ENCODE data around the gene SPOCD1. TPM values are rescaled to one million over a fixed set of nuclear protein-coding genes. Genes with fewer than 3 reads are reported as not detected.

SPOCD1 gene
- total and polyA plus RNA-seq, 8 donors = 0.06 to 0.69 (median 0.16) TPM; not detected in 4

DNA sequence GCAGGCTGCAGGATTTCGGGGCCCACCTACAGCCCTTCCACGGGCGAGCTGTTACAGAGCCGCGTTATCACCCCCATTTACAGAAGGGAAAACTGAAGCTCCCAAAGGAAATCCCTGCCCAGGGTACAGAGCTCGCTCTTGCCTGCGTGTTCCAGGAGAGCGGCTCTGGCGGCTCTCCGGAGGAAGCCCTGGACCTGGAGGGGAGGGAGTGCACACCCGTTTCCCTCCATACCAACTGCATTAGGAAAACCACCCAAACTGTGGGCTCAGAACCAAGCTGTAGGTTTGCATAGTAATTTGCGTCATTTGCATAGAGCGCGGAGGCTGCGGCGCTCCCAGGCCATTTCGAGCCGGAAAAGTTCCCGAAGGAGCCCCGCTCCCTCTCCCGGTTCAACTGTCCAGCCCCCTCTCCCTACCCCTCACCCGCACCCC is 27.0 kb downstream of the SPOCD1 start:
- Histone ChIP-seq H3K27me3 (no peaks in the 10 kb centered on the region), H3K4me1 (no peaks in the 10 kb centered on the region), H3K27ac (peak overlapping the region in 3 of 4 donors; percentile 39 to 78 (median 59)), H3K36me3 (no peaks in the 10 kb centered on the region), H3K4me3 (peak overlapping the region; percentile 32 to 60 (median 42)), H3K9me3 (no peaks in the 10 kb centered on the region)
- 0 to 1% methylated on average over 20 to 22 of the region's 22 CpGs for WGBS, 2 donors
- ATAC-seq (peak; percentile 46 to 55 (median 54)), FAIRE-seq (no peak), DNase-seq (no peak)
- intact Hi-C loops (cut with DNase I) = no loop called here
- TF ChIP-seq, protein P1, sequence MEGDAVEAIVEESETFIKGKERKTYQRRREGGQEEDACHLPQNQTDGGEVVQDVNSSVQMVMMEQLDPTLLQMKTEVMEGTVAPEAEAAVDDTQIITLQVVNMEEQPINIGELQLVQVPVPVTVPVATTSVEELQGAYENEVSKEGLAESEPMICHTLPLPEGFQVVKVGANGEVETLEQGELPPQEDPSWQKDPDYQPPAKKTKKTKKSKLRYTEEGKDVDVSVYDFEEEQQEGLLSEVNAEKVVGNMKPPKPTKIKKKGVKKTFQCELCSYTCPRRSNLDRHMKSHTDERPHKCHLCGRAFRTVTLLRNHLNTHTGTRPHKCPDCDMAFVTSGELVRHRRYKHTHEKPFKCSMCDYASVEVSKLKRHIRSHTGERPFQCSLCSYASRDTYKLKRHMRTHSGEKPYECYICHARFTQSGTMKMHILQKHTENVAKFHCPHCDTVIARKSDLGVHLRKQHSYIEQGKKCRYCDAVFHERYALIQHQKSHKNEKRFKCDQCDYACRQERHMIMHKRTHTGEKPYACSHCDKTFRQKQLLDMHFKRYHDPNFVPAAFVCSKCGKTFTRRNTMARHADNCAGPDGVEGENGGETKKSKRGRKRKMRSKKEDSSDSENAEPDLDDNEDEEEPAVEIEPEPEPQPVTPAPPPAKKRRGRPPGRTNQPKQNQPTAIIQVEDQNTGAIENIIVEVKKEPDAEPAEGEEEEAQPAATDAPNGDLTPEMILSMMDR (IDR thresholded peaks at IDR 0.05) = no peak

DNA sequence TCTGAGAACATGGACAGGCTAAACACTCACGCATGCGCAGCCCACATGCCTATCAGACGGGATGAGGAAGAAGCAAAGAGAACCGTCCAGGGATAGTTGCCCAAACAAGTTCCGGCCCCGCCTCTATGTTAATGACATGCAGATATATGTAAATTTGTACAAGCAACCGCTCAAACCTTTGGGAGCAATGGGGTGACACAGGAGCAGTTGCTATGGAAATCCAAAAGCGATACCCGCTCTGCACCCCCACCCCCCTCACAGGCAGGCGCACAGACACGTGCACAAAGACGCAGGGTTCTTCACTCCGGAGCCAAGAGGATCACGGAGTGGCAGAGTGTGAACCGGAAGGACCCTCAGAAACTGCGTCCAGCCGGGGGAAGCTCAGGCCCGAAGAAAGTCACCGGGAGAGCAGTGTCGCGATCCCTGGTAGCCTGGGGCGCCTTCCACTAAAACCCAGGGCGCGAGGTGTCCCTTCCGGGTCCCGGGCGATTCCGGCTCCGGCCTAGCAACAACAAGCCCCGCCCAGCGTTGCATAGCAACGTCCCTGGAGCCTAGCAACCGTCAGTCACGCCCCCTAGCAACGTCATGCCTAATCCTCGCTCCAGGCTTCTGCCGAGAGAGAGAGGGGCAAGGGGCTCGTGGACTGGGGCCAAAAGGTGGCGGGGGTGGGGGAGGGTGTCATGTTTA is 27.5 kb downstream of the SPOCD1 start:
- Histone ChIP-seq H3K36me3 (no peaks in the 10 kb centered on the region), H3K4me3 (peak overlapping the region; percentile 32 to 60 (median 42)), H3K9me3 (no peaks in the 10 kb centered on the region), H3K27me3 (no peaks in the 10 kb centered on the region), H3K27ac (peak overlapping the region; percentile 20 to 78 (median 56)), H3K4me1 (no peaks in the 10 kb centered on the region)
- DNase-seq (peak; percentile 89 to 97 (median 96)), ATAC-seq (peak; percentile 92 to 95 (median 93)), FAIRE-seq (no peak)
- 3 to 4% methylated on average over 37 to 39 of the region's 39 CpGs for WGBS, 2 donors
- intact Hi-C loops (cut with DNase I) = no loop called here
- TF ChIP-seq, protein P1 (IDR thresholded peaks at IDR 0.05) = no peak

DNA sequence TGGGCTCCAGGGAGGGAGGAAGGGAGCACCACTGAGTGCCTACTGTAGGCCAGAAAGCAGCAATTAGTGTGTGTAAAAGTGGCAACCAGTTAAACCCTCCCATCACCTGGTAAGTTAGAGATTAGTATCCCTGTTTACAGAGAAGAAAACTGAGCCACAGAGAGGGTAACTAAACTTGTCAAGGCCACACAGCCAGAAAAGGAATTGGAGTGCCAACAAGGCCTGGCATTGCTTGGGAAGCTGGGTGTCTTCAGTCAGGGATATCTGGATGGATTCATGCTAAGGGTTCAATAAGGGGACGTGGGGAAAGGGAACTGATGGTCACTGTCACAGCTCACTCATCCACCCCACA is 28.1 kb downstream of the SPOCD1 start:
- H3K4me1 ChIP-seq = no peaks in the 10 kb centered on the region
- H3K27ac ChIP-seq = peak overlapping the region in 1 of 4 donors; percentile 53
- no peaks in the 10 kb centered on the region for H3K36me3 ChIP-seq
- no peak for DNase-seq
- no peaks in the 10 kb centered on the region for H3K27me3 ChIP-seq
- no peaks in the 10 kb centered on the region for H3K9me3 ChIP-seq
- TF ChIP-seq, protein P1 (IDR thresholded peaks at IDR 0.05) = no peak
- no peak for ATAC-seq
- H3K4me3 ChIP-seq = peak overlapping the region in 2 of 4 donors; percentile 32 to 60
- no peak for FAIRE-seq
- WGBS, 2 donors = 66 to 72% methylated on average over 1 of the region's 1 CpG
- intact Hi-C loops (cut with DNase I) = no loop called here

DNA sequence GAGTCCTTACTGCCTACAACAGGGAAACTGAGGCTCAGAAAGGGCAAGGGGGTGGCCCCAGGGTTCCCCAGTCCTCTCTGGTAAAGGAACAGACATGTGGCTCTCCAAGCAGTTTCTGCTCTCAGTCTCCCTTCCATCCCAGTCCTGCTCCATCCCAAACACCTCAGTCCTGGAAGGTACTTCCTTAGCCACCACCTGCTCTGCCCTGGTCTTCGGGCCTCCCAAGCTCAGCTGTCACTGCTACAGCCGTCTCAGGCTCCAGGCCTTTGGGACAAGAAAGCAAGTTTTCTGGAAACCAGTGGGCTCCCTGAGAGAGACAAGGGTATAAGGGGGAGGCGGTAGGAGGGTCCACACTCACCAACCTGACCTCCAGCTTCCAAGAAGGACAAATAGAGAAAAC is 28.6 kb downstream of the SPOCD1 start:
- no peak for FAIRE-seq
- intact Hi-C loops (cut with DNase I) = no loop called here
- H3K27ac ChIP-seq = no peak overlapping the region

More for the DNA sequence above, 28.6 kb downstream of the SPOCD1 start:
- TF ChIP-seq, protein P1 (IDR thresholded peaks at IDR 0.05) = no peak
- no peaks in the 10 kb centered on the region for H3K9me3 ChIP-seq
- no peak overlapping the region for H3K4me3 ChIP-seq
- H3K36me3 ChIP-seq = no peaks in the 10 kb centered on the region
- ATAC-seq (no peak), DNase-seq (peak in 4 of 6 donors; percentile 5 to 30 (median 12))
- no peaks in the 10 kb centered on the region for H3K27me3 ChIP-seq
- H3K4me1 ChIP-seq = no peaks in the 10 kb centered on the region
- WGBS, 2 donors = 69 to 78% methylated on average over 3 of the region's 3 CpGs

Data from pancreas (tissue), 10 donors.